ENCODE measurements around the gene DCUN1D3.
A peak's percentile ranks its signal among the peaks of the same experiment; 100 is the strongest.
"Not testable (repeated sequence)": the region's sequence is repeated elsewhere in the genome, so short reads cannot be mapped to it uniquely, and the experiment has no call there.

Gene DCUN1D3

GRCh38 chr16:20822521-20823325 is 77.4 kb downstream of the DCUN1D3 start:
- DNase-seq (ENCODE audit: low read depth in 3 of 3) = no peak

- DNase-seq (ENCODE audit: low read depth in 3 of 3) = no peak
Observed at GRCh38 chr16:20821682-20822081, 78.5 kb downstream of the DCUN1D3 start.

DNA sequence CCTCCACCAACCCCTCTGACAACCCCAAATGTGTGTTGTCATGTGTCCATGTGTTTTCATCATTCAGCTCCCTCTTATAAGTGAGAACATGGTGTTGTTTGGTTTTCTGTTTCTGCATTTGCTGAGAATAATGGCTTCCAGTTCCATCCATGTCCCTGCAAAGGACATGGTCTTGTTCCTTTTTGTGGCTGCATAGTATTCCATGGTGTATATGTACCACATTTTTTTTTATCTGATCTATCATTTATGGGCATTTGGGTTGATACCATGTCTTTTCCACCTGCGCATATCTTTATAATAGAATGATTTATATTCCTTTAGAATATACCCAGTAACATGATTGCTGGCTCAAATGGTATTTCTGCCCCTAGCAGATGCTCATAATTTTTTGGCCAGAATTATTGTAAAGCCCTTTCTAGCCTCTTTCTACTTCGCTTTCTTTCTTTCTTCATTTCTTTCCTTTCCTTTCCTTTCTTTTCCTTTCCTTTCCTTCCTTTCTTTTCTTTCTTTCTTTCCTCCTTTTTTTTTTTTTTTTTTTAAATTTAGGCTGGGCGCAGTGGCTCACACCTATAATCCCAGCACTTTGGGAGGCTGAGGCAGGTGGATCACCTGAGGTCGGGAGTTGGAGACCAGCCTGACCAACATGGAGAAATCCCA is 81.1 kb downstream of the DCUN1D3 start:
- no peak for DNase-seq (ENCODE audit: low read depth in 3 of 3)

DNA sequence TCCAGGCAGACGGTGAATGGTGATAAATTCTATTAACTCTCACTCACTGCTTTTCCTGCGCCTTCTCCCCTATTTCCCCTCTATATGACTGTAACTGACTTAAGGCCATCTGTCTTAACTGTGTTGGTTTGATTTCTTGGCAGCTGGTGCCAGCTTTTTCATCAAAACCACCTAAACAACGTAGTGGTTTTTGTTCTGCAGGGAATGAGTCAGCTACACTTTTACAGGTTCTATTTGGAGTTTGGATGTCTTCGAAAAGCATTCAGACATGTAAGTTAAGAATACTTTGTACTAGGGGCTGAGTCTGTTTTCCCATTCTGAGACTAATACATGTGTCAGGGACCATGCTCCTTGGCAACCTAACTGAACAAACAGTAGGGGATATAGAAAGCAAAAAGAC is 85.4 kb downstream of the DCUN1D3 start:
- no peak for DNase-seq (ENCODE audit: low read depth in 3 of 3)

DNA sequence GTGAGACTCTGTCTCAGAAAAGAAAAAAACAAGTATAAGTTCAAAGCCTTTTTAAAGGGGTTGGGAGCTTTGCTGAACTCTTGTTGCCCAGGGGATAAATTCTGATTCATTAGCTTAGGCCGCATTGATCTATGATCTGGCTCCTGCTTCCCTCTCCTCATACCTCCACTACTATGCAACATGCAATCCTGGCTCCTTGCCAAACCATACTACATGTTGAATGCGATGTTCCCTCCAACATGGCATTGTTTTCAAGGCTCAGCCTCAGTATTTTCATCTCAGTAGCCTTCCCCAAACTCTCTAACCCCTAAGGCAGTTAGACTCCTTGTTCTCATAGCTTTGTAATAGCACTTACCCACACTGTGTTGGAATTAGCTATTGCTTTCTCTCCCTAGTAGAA is 87.6 kb downstream of the DCUN1D3 start:
- no peak for DNase-seq (ENCODE audit: low read depth in 3 of 3)

GRCh38 chr16:20811889-20812439 is 88.2 kb downstream of the DCUN1D3 start:
- DNase-seq (ENCODE audit: low read depth in 3 of 3) = no peak

GRCh38 chr16:20807862-20808261 is 92.3 kb downstream of the DCUN1D3 start:
- no peak for DNase-seq (ENCODE audit: low read depth in 3 of 3)

- peak; percentile 58 to 81 (median 63) for DNase-seq (ENCODE audit: low read depth in 3 of 3)
Observed at GRCh38 chr16:20806168-20807050, 93.7 kb downstream of the DCUN1D3 start, which contains the start of the genes ERI2 and REXO5. Gene ERI2 (minus strand): TSS chr16:20806472. CDS start chr16:20806430, 42 bp downstream. Gene REXO5 (plus strand): TSS chr16:20806527. CDS start chr16:20806954, 427 bp downstream.

GRCh38 chr16:20805684-20806167 is 94.4 kb downstream of the DCUN1D3 start:
- DNase-seq (ENCODE audit: low read depth in 3 of 3) = not testable (repeated sequence)

All from stimulated activated CD4-positive, alpha-beta T cell treated with anti-CD3 and anti-CD28 coated beads, TNF-alpha, amount 100 ng/mL, for 24 hours (primary cell).